HepG2 (cell line): Measurements from ENCODE around the gene SCAF4. TPM values are rescaled to one million over a fixed set of nuclear protein-coding genes. Genes with fewer than 3 reads are reported as not detected.

Experiments
- BRCA1 ChIP-seq: sonication (generic); formaldehyde crosslinking; IDR thresholded peaks from 2 replicates; pipeline ENCODE4 v1.4.0; 2020; ENCODE audit warnings: missing genetic modification reagents
- DPF2 ChIP-seq: sonication (generic); formaldehyde crosslinking; IDR thresholded peaks from 2 replicates; pipeline ENCODE4 v1.4.0; 2020; ENCODE audit warnings: mild to moderate bottlenecking, low read depth, missing genetic modification reagents, borderline replicate concordance
- GATAD2A ChIP-seq: IDR thresholded peaks from 2 replicates; pipeline ENCODE4 v1.6.1; 2016
- KLF12 ChIP-seq: sonication (generic); formaldehyde crosslinking; IDR thresholded peaks from 2 replicates; pipeline ENCODE4 v1.4.0; 2020; ENCODE audit warnings: missing genetic modification reagents, borderline replicate concordance
- MIXL1 ChIP-seq: IDR thresholded peaks from 2 replicates; pipeline ENCODE4 v1.6.1; 2016
- NR3C1 ChIP-seq: sonication (generic); formaldehyde crosslinking; IDR thresholded peaks from 2 replicates; pipeline ENCODE4 v1.4.0; 2020; ENCODE audit warnings: missing genetic modification reagents
- PITX1 ChIP-seq: sonication (generic); formaldehyde crosslinking; IDR thresholded peaks from 2 replicates; pipeline ENCODE4 v1.5.1; 2020; ENCODE audit warnings: mild to moderate bottlenecking, missing genetic modification reagents
- RAD21 ChIP-seq: fragments of 450-650 bp; formaldehyde crosslinking; IDR thresholded peaks from 2 replicates; pipeline ENCODE4 v1.5.0; 2020; ENCODE audit warnings: mild to moderate bottlenecking
- ZNF230 ChIP-seq: sonication (generic); formaldehyde crosslinking; IDR thresholded peaks from 2 replicates; pipeline ENCODE4 v1.4.0; 2020; ENCODE audit warnings: mild to moderate bottlenecking, missing genetic modification reagents
- ZNF468 ChIP-seq: sonication (generic); formaldehyde crosslinking; IDR thresholded peaks from 2 replicates; pipeline ENCODE4 v1.8.0; 2022; ENCODE audit warnings: mild to moderate bottlenecking, moderate library complexity, missing genetic modification reagents
- ZNF569 ChIP-seq: sonication (generic); formaldehyde crosslinking; IDR thresholded peaks from 2 replicates; pipeline ENCODE4 v1.5.0; 2020; ENCODE audit warnings: mild to moderate bottlenecking, missing genetic modification reagents, moderate library complexity, borderline replicate concordance
- ZNF7 ChIP-seq: IDR thresholded peaks from 2 replicates; pipeline ENCODE4 v1.6.1; 2016; ENCODE audit warnings: missing biosample characterization, missing genetic modification reagents
- ZNF772 ChIP-seq: sonication (generic); formaldehyde crosslinking; IDR thresholded peaks from 2 replicates; pipeline ENCODE4 v1.5.0; 2020; ENCODE audit warnings: mild to moderate bottlenecking, missing genetic modification reagents
- ZNF850 ChIP-seq: sonication (generic); formaldehyde crosslinking; conservative IDR thresholded peaks from 2 replicates; pipeline ENCODE4 v1.9.0; 2021; ENCODE audit warnings: mild to moderate bottlenecking, missing genetic modification reagents
- polyA plus RNA-seq, 8 experiments: library from polyadenylated mRNA; depleted of rRNA in 3 of 8; stranded (reverse) in 7 of 8; unstranded in 1 of 8; fragments of >200 nt; fragmentation: Illumina TruSeq in 4 of 8; extraction: Trizol in 4 of 8; gene quantifications; 2 replicates each; pipeline versions ENCODE4 v1.2.1 to v1.2.3, GENCODE V29; 2011 to 2016; ENCODE audit warnings: low read depth in 4 of 8, missing spikeins in 1 of 8, mixed read lengths in 1 of 8; ENCODE audit not compliant: insufficient read depth in 1 of 8
- total RNA-seq, 5 experiments: library from RNA; depleted of rRNA; stranded (reverse); fragments of >200 nt; fragmentation: Illumina TruSeq; extraction: Trizol; gene quantifications; 2 replicates each; pipeline ENCODE4 v1.2.3, GENCODE V29; 2016; ENCODE audit warnings: low read depth in 1 of 5
- TF ChIP-seq, protein P1 (sequence below): sonication (generic); formaldehyde crosslinking; IDR thresholded peaks from 2 replicates; pipeline ENCODE4 v1.5.0; 2020; ENCODE audit warnings: mild to moderate bottlenecking, missing genetic modification reagents, borderline replicate concordance
- TF ChIP-seq, protein P2 (sequence below): sonication (generic); formaldehyde crosslinking; conservative IDR thresholded peaks from 2 replicates; pipeline ENCODE4 v1.4.0; 2020; ENCODE audit warnings: missing genetic modification reagents
- TF ChIP-seq, protein P3 (sequence below): sonication (generic); formaldehyde crosslinking; IDR thresholded peaks from 2 replicates; pipeline ENCODE4 v1.4.0; 2020; ENCODE audit warnings: low read depth, mild to moderate bottlenecking, missing genetic modification reagents
- TF ChIP-seq, protein P4 (sequence below): sonication (generic); formaldehyde crosslinking; IDR thresholded peaks from 2 replicates; pipeline ENCODE4 v1.5.0; 2020; ENCODE audit warnings: missing genetic modification reagents
- TF ChIP-seq, protein P5 (sequence below): sonication (generic); formaldehyde crosslinking; IDR thresholded peaks from 2 replicates; pipeline ENCODE4 v1.5.0; 2020; ENCODE audit warnings: mild to moderate bottlenecking, low read depth, missing genetic modification reagents, borderline replicate concordance
- TF ChIP-seq, protein P6 (sequence below): sonication (generic); formaldehyde crosslinking; IDR thresholded peaks from 2 replicates; pipeline ENCODE4 v1.4.0; 2020; ENCODE audit warnings: mild to moderate bottlenecking, missing genetic modification reagents

Gene SCAF4
- total and polyA plus RNA-seq, 2 of the 13 experiments (the other 11 are each of a cell fraction or from before 2014, with no cell fraction given), result 9.1 to 11.5 TPM

DNA sequence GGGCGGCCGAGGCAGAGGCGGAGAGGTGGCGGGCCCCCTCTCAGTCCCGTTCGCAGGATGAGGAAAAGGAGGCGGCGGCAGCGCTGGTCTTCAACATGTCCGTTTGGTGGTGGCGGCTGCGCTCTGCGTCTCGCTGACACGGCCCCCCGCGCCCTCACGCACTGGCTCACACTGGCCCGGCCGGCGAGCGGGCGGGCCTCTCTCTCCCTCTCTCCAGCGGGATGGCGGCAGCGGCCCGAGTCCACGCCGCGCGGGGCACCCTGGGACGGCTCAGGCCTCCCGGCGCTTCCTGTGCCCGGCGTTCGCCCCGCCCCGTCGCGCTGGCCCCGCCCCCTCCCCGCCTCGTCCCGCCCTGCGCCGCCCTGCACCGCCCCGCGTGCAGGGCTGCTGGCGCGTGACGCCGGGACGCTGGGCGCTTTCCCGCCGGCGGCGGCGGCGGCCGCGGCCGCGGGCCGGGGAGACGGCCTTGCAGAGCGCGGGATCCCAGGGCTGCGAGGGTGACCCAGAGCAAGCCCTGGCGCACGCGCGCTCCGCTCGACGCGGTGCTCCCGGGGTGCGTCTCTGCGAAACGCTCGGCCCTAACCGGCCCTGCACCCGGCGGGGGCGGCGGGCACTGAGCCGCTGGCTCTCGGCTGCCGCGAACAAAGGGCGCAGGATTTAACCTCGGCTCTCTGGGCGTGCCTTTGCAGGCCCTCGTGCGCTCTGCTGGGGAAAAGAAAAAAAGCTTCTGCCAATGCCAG is at the start of gene SCAF4 (continued):
- TF ChIP-seq ZNF850 (CRISPR knock-in tag), result no peak
- TF ChIP-seq, protein P1, sequence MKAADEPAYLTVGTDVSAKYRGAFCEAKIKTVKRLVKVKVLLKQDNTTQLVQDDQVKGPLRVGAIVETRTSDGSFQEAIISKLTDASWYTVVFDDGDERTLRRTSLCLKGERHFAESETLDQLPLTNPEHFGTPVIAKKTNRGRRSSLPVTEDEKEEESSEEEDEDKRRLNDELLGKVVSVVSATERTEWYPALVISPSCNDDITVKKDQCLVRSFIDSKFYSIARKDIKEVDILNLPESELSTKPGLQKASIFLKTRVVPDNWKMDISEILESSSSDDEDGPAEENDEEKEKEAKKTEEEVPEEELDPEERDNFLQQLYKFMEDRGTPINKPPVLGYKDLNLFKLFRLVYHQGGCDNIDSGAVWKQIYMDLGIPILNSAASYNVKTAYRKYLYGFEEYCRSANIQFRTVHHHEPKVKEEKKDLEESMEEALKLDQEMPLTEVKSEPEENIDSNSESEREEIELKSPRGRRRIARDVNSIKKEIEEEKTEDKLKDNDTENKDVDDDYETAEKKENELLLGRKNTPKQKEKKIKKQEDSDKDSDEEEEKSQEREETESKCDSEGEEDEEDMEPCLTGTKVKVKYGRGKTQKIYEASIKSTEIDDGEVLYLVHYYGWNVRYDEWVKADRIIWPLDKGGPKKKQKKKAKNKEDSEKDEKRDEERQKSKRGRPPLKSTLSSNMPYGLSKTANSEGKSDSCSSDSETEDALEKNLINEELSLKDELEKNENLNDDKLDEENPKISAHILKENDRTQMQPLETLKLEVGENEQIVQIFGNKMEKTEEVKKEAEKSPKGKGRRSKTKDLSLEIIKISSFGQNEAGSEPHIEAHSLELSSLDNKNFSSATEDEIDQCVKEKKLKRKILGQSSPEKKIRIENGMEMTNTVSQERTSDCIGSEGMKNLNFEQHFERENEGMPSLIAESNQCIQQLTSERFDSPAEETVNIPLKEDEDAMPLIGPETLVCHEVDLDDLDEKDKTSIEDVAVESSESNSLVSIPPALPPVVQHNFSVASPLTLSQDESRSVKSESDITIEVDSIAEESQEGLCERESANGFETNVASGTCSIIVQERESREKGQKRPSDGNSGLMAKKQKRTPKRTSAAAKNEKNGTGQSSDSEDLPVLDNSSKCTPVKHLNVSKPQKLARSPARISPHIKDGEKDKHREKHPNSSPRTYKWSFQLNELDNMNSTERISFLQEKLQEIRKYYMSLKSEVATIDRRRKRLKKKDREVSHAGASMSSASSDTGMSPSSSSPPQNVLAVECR (CRISPR knock-in tag), result peak; percentile 78
- TF ChIP-seq KLF12 (CRISPR knock-in tag), result no peak
- no peak for TF ChIP-seq PITX1
- TF ChIP-seq MIXL1, result no peak
- TF ChIP-seq ZNF569, result no peak
- 0 out of 2 replicates have a peak, but pooled peaks have one; percentile 33 for TF ChIP-seq BRCA1 (CRISPR knock-in tag)
- TF ChIP-seq ZNF230 (CRISPR knock-in tag), result no peak
- TF ChIP-seq, protein P2, sequence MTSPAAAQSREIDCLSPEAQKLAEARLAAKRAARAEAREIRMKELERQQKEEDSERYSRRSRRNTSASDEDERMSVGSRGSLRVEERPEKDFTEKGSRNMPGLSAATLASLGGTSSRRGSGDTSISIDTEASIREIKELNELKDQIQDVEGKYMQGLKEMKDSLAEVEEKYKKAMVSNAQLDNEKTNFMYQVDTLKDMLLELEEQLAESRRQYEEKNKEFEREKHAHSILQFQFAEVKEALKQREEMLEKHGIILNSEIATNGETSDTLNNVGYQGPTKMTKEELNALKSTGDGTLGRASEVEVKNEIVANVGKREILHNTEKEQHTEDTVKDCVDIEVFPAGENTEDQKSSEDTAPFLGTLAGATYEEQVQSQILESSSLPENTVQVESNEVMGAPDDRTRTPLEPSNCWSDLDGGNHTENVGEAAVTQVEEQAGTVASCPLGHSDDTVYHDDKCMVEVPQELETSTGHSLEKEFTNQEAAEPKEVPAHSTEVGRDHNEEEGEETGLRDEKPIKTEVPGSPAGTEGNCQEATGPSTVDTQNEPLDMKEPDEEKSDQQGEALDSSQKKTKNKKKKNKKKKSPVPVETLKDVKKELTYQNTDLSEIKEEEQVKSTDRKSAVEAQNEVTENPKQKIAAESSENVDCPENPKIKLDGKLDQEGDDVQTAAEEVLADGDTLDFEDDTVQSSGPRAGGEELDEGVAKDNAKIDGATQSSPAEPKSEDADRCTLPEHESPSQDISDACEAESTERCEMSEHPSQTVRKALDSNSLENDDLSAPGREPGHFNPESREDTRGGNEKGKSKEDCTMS (CRISPR knock-in tag), result no peak
- TF ChIP-seq DPF2, result no peak
- no peak for TF ChIP-seq ZNF7 (CRISPR knock-in tag)
- TF ChIP-seq, protein P3, sequence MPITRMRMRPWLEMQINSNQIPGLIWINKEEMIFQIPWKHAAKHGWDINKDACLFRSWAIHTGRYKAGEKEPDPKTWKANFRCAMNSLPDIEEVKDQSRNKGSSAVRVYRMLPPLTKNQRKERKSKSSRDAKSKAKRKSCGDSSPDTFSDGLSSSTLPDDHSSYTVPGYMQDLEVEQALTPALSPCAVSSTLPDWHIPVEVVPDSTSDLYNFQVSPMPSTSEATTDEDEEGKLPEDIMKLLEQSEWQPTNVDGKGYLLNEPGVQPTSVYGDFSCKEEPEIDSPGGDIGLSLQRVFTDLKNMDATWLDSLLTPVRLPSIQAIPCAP (CRISPR knock-in tag), result no peak
- no peak for TF ChIP-seq GATAD2A (CRISPR knock-in tag)
- TF ChIP-seq ZNF468 (CRISPR knock-in tag), result no peak
- TF ChIP-seq NR3C1, result no peak
- TF ChIP-seq ZNF772 (CRISPR knock-in tag), result peak; percentile 36; the same call in 1 of the 2 replicates
- TF ChIP-seq, protein P4, sequence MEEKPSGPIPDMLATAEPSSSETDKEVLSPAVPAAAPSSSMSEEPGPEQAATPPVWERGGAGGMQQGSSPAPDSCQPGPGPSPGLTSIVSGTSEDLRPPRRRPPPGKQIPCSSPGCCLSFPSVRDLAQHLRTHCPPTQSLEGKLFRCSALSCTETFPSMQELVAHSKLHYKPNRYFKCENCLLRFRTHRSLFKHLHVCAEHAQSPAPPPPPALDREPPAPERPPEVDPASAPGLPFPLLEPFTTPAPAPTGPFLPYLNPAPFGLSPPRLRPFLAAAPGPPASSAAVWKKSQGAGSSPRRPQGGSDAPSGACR (CRISPR knock-in tag), result no peak; the same call in 1 of the 2 replicates
- TF ChIP-seq, protein P5, sequence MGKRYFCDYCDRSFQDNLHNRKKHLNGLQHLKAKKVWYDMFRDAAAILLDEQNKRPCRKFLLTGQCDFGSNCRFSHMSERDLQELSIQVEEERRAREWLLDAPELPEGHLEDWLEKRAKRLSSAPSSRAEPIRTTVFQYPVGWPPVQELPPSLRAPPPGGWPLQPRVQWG (CRISPR knock-in tag), result no peak
- TF ChIP-seq, protein P6, sequence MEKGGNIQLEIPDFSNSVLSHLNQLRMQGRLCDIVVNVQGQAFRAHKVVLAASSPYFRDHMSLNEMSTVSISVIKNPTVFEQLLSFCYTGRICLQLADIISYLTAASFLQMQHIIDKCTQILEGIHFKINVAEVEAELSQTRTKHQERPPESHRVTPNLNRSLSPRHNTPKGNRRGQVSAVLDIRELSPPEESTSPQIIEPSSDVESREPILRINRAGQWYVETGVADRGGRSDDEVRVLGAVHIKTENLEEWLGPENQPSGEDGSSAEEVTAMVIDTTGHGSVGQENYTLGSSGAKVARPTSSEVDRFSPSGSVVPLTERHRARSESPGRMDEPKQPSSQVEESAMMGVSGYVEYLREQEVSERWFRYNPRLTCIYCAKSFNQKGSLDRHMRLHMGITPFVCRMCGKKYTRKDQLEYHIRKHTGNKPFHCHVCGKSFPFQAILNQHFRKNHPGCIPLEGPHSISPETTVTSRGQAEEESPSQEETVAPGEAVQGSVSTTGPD (CRISPR knock-in tag), result no peak
- peak; percentile 52 for TF ChIP-seq RAD21 (CRISPR knock-in tag)
